GM10266 (cell line): ENCODE measurements around the gene CPSF4L.
A peak's percentile ranks its signal among the peaks of the same experiment; 100 is the strongest.

Experiments used
- DNase-seq: peaks from one replicate; pipeline ENCODE4 v3.0.0; 2012; ENCODE audit errors: extremely low spot score
- TF ChIP-seq, protein P1 (sequence below): IDR thresholded peaks from 2 replicates; pipeline ENCODE4 v1.5.1; 2012; ENCODE audit warnings: mild to moderate bottlenecking, low read depth; ENCODE audit not compliant: control insufficient read depth, insufficient read depth; ENCODE audit errors: missing control alignments

Gene CPSF4L

DNA sequence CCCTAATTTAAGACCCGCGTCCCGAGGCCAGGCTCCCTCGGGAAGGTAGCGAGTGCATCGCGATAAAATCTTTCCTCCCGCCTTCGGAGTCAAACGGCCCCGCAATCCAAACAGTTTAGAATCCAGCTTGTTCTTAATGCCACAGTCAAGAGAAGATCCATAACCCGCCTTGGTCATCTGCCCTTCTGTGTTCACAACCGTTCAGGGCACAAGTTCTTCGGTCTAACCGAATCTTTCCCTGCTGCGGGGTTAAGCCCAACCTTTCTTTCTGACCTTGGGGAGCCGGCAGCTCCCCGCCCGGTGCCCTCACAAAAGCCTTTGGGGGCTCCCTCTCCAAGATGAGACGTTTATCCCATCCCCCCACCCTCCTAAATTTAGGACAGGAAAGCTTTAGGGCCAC lies 30.3 kb downstream of the CPSF4L start:
- no peak for DNase-seq
- TF ChIP-seq, protein P1, sequence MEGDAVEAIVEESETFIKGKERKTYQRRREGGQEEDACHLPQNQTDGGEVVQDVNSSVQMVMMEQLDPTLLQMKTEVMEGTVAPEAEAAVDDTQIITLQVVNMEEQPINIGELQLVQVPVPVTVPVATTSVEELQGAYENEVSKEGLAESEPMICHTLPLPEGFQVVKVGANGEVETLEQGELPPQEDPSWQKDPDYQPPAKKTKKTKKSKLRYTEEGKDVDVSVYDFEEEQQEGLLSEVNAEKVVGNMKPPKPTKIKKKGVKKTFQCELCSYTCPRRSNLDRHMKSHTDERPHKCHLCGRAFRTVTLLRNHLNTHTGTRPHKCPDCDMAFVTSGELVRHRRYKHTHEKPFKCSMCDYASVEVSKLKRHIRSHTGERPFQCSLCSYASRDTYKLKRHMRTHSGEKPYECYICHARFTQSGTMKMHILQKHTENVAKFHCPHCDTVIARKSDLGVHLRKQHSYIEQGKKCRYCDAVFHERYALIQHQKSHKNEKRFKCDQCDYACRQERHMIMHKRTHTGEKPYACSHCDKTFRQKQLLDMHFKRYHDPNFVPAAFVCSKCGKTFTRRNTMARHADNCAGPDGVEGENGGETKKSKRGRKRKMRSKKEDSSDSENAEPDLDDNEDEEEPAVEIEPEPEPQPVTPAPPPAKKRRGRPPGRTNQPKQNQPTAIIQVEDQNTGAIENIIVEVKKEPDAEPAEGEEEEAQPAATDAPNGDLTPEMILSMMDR, result no peak

DNA sequence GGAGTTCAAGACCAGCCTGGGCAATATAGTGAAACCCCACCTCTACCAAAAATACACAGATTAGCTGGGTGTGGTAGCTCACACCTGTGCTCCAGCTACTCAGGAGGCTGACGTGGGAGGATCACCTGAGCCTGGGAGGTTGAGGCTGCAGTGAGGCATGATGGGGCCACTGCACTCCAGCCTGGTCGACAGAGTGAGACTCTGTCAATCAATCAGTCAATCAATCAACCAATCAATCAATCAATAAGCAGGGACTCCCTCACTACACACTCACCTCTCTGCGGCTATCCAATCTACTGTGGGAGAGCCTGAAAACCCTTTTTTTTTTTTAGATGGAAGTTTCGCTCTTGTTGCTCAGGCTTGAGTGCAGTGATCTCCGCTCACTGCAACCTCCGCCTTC lies 31.6 kb downstream of the CPSF4L start:
- TF ChIP-seq, protein P1, result no peak
- no peak for DNase-seq

DNA sequence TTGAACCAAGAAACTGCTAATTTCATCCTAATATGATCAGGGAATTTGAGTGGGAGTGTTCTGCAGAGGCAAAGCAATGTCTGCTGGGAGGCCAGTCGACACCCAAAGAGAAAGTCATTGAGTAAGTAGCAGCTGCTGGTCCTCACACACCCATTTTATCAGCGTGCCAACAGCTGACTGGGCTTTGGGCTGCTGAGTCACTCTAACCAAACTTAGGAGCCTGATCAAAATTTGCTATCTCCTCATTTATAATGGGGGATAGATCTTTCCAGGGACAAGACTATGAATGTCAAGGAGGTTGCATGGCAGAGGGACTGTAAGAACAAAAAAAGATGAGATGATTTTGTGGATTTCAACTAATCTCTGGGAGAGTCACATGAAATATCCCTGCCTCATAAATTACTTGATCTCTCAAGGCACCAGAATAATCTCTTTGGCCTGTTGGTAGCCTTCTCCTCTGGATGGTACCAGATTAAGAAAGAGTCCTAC lies 32.9 kb downstream of the CPSF4L start:
- peak; percentile 62 for DNase-seq
- TF ChIP-seq, protein P1, result no peak

DNA sequence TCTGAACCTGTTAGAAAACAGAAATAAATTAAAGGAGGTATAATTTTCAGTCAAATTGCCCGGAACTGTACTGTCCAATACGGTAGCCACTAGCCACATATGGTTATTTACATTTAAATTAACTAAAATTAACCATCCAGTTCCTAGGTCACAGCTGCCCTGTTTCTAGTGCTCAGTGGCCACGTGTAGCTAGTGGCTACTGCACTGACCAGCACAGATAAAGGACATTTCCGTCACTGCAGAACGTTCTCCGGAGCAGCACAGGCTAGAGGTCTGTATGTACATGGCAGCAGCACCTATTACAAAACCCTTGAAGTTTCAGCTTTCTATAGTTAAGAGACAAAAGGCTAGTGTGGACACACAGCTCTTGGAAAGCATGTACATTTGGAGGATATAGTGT lies 33.7 kb downstream of the CPSF4L start:
- TF ChIP-seq, protein P1, result no peak
- no peak for DNase-seq

DNA sequence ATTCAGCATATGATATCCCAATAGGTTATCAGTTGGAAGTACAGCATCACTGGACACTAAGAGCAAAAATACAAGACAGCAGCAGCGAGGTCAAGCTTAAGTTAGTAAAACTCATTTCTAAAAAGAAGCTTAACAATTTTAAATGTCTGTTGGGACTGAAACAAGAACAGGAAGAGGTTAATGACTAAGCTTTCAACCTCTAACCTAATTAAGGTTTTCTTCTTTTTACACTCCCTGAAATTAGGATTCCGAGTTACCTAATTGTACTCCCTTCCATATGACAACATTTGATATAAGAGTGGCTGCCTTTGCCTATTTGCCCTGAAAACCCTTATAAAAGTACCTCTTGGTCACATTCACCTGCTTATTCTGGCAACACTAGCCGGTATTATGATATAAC lies 34.3 kb downstream of the CPSF4L start:
- TF ChIP-seq, protein P1, result no peak
- DNase-seq, result peak; percentile 34

DNA sequence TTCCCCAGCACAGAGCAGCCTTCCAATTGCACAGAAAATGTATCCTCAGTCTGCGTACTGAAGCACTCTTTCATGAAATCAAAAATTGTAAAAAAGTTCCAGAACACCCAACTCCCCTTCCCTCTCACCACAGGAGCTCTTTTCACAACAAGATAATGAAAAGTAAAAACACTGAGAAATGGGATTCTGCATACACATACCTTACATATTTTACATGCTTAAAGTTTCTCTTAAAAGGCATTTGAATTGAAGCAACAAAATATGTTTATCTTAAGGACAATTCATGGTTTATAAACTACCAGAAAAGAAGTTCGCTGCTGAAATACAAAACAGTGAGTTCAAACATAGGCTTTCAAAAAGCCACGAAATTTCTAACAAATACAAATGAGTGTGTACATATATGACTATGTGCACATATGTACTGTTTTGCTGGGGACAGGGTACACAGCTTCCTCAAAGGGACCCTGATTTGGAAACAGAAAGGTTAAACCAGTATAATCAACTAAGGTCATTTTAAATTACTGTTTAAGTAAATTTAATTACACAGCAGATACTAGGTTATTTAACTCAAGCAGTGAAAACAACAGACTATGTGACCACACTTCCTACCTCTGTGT lies 35.0 kb downstream of the CPSF4L start:
- DNase-seq, result no peak
- TF ChIP-seq, protein P1, result no peak

DNA sequence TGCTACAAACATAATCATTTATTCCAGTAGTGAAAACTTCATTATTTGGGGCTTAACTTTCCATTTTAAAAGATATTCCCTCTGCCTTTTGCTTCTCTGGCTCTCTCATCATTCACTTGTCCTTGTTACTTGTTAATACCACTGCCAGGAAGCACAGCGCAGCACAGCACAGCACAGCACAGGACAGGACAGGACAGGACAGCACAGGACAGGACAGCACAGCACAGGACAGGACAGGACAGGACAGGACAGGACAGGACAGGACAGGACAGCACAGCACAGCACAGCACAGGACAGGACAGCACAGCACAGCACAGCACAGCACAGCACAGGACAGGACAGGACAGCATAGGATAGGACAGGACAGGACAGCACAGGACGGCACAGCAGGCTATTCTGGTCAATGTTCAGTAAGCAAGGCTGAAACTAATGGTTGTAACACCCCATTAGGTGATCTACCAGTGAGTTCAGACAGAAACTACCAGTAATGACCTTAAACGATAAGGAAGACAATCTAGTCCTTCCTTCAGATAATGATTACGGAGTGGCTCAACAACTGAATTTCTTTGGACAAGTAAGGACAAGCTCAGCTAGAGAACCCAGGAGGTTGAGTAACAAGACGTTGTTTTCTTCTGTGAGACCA lies 36.9 kb downstream of the CPSF4L start:
- TF ChIP-seq, protein P1, result no peak
- DNase-seq, result no peak
